GM23338 (cell line): ENCODE measurements around the gene SNX8.

Source experiments
- CREB1 ChIP-seq: fragments of 250-450 bp; sonication (Bioruptor Pico); IDR thresholded peaks from 2 replicates; pipeline ENCODE4 v1.5.0; 2020; ENCODE audit warnings: low read depth, mild to moderate bottlenecking, moderate library complexity
- EZH2 ChIP-seq: fragments of 200-600 bp; sonication (generic); IDR thresholded peaks from one replicate; pipeline ENCODE4 v1.8.0; 2017; ENCODE audit warnings: antibody characterized with exemption, mild to moderate bottlenecking, low read depth; ENCODE audit not compliant: unreplicated experiment
- EZH2phosphoT487 ChIP-seq: fragments of 200-600 bp; sonication (generic); IDR thresholded peaks from one replicate; pipeline ENCODE4 v1.8.1; 2018; ENCODE audit warnings: antibody characterized with exemption; ENCODE audit not compliant: unreplicated experiment
- JUNB ChIP-seq: IDR thresholded peaks from one replicate; pipeline ENCODE4 v1.6.1; 2016; ENCODE audit warnings: antibody characterized with exemption; ENCODE audit not compliant: unreplicated experiment
- POLR2AphosphoS5 ChIP-seq: IDR thresholded peaks from 2 replicates; pipeline ENCODE4 v1.6.1; 2016; ENCODE audit warnings: antibody characterized with exemption, low read depth
- TF ChIP-seq, protein P1 (sequence below), 2 experiments: fragments of 200-600 bp in 1 of 2; sonication (generic) in 1 of 2; conservative IDR thresholded peaks; 2 replicates each; pipeline versions ENCODE4 v1.5.1 to v1.6.1; 2016 to 2017; ENCODE audit warnings: antibody characterized with exemption in 2 of 2, low read depth in 2 of 2, mild to moderate bottlenecking in 2 of 2, moderate library complexity in 1 of 2

GRCh38 chr7:2257046-2257551, 57.1 kb downstream of the SNX8 start:
- no peak for TF ChIP-seq EZH2phosphoT487
- TF ChIP-seq, protein P1, sequence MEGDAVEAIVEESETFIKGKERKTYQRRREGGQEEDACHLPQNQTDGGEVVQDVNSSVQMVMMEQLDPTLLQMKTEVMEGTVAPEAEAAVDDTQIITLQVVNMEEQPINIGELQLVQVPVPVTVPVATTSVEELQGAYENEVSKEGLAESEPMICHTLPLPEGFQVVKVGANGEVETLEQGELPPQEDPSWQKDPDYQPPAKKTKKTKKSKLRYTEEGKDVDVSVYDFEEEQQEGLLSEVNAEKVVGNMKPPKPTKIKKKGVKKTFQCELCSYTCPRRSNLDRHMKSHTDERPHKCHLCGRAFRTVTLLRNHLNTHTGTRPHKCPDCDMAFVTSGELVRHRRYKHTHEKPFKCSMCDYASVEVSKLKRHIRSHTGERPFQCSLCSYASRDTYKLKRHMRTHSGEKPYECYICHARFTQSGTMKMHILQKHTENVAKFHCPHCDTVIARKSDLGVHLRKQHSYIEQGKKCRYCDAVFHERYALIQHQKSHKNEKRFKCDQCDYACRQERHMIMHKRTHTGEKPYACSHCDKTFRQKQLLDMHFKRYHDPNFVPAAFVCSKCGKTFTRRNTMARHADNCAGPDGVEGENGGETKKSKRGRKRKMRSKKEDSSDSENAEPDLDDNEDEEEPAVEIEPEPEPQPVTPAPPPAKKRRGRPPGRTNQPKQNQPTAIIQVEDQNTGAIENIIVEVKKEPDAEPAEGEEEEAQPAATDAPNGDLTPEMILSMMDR (conservative IDR thresholded peaks at IDR 0.05; ENCODE audit: low read depth in 2 of 2), result no peak
- no peak for TF ChIP-seq EZH2
- TF ChIP-seq JUNB, result no peak
- no peak for TF ChIP-seq CREB1 (CRISPR knock-in tag)
- TF ChIP-seq POLR2AphosphoS5, result no peak
